ENCODE measurements around the gene SPSB1.
A peak's percentile ranks its signal among the peaks of the same experiment; 100 is the strongest.
"Not testable (repeated sequence)": the region's sequence is repeated elsewhere in the genome, so short reads cannot be mapped to it uniquely, and the experiment has no call there.

SPSB1 gene

DNA sequence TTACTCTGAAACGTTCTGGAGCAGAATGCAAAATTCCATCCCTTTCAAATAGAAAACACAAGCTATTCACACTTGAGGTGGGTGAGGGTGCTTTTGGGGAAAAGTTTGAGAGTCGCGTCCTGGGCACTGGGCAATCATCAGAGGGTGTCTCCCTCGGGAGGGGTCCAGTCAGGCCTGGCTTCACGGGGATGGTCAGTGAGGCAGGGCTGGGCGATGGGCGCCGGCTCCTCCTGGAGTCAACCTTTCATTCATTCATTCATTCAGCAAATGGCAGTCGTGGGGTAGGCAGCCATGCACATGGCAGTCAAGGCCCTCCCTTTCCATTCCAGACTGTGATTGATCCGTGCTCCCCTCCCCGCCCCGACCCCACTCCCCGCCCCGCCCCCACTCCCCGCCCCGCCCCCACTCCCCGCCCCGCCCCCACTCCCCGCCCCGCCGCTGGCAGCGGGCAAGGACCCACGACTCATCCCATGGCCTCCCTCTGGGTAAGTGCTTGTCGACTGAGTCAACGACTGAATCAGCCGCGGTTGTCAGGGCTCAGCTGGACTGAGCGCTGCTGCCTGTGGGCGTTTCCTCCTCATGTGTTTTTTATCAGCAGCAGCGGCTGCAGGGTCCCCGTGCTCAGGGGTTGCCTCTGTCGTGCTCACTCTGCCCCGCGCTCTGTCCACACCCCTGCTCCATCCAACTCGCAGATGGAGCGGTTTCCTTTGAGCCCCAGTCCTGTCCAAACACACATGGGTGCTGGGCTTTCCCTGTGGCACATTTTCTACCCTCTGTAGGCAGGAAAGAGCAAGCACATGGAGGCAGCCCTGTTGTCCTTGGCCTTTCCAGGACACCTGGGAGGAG, 12.5 kb upstream of the SPSB1 start:
- no peak for FAIRE-seq

DNA sequence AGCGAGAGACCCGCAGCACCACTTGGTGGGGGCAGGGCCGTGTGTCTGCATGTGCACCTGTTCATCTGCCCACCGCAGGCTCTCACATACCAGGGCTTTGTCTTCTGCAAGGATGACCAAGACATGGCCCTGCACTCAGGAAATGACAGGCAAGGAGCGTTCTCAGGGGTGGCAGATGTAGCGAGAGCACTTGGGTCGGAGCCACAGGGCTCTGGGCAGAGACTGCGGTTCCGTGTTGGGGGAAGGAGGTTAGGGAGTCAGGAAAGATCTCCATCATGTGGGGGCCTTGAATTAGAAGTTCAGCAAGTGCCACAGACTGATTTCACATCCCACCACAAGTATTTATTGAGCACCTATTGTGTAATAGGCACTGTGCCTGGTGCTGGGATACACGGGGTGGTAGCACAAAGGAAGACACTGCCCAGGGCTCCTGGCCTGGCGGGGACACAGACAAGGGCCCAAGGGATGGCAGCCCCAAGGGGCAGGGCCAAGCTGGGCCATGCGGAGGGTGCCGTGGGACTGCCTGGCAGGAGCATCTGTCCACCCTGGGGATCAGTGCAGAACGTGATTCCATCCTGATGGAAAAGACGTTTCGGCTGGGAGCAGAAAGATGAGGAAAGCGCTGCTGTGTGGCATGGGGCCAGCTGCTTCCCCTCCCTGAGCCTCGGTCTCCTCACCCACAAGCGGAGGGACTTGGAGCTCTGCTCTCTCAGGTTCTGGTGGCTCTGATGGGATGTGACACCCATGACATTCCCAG, 11.4 kb upstream of the SPSB1 start:
- no peak for FAIRE-seq

DNA sequence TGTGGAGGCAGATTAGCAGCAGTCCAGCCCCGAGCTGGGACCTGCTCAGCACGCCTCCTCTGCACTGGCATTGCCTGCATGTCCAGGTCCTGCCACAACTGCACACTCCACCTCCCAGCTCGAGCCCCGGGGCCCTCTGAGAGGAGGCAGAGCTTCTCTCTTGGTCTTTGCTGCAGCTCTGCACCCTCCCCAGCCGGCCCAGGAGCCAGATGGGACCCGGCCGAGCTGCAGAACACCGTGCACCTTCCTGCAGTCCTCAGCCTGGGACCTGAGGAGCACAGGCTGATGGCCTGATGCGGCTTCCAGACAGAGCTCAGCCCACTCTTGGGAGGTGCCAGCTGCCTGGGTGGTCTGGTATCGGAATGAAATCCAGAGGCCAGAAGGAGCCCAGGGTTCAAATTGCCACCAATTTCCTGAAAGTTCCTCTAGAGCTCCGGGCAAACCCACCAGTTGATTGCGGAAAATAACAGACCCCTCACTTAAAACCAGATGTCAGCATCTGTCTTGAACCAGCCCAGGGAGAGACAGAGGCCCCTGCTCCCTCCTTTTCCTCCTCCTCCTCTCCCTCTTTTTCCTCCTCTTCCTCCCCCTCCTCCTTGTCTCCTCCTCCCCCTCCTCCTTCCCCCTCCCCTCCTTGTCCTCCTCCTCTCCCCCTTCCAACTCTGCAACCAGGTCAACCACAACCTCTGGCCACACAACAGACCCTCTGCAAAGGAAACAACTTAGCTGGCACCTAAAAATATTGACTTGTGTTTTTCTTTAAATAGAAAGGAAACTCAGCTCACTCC, 10.6 kb upstream of the SPSB1 start:
- no peak for FAIRE-seq

DNA sequence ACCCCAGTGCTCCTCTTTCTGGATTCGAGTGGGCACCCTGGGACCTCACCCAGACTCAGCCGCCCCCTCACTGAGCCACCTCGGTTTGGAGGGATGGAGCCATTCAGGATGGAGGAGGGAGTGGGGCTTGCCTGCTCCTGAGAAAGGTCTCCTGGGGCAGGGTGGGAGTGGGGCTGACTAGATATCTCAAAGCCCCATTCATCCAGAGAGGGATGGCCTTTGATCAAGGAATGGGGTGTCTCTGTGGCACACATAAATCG, 10.1 kb upstream of the SPSB1 start:
- no peak for FAIRE-seq

DNA sequence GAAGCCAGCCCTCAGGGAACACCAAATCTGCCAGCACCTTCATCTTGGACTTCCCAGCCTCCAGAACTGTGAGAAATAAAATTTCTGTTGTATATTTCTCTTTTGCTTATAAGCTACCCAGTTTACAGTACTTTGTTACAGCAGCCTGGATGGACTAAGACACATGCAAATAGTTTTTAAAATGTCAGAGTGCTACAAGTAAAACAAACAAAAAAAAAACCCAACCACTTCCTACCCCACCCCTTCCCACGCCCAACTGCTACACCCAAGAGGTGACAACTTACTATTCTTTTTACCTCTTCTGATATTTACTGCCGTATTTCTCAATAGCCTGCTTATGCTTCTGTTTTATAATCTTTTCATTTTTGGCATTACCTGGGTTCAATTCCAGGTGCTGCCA, 8.6 kb upstream of the SPSB1 start:
- no peak for FAIRE-seq

DNA sequence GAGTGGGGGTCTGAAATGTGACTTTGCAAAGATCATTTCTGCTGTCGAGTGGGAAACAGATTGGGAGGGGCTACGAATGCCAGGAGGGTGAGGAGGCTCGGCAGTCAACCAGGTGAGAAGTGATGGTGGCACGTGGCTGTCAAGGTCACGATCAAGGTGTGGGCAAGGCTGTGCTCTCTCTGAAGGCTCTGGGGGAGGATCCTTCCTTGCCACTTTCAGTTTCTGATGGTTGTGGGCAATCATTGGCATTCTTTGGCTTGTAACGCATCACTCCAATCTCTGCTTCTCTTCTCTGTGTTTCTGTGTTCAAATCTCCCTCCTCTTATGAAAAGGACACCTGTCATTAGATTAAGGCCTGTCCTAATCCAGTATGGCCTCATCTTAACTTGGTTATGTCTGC, 6.1 kb upstream of the SPSB1 start:
- FAIRE-seq = no peak

DNA sequence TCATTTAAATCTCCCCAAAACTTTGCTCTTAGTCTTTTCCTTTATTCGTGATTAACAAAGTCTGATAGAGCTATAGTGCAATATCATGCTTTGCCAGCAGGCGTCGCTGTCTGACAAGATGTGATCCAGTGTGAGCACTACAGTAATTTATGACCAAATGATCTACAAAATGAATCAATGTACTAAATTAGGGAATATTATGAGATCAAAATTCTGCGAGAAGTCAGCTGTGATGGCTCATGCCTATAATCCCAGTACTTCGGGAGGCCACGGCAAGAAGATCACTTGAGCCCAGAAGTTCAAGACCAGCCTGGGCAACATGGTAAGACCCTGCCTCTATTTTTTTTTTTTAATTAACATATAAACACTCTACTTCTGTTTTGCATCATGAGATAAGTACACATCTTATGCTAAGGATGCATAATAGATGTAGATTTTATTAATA, 3.6 kb upstream of the SPSB1 start:
- peak; percentile 71 for FAIRE-seq

DNA sequence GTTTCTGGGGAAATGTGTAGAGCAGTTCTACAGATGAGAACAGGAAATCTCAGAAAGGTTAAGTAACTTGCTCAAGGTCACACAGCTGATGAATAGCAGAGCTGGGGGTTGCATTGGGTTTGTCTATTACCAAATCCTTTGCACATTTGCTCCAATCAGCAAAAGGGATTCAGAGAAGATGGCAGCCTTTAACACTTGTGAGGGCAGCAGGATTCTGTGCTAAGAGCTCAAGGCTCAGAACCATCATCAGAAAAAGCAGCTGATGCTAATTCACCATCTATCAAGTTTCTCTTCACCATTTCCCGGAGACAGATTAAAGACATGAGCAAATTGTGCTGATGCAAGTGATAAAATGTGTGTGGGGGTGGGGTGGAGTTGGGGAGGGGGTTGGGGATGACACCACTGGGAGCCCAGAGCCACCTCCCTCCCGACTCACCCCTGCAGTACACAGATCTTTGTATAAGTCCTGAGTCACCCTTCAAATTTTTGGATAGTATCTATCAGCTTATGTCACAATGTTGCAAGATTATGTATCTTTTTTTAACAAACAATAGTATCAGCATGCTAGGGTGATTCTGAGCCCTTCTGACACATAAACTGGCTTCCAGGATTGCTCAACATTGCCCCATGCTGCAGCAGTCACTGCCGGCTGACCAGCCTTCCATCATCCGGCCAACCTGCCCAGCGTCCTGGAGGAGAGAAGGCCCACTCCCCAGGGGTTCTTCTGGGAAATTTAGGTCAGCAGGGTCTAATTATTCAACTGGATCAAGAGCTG, 2.8 kb upstream of the SPSB1 start:
- FAIRE-seq = no peak

DNA sequence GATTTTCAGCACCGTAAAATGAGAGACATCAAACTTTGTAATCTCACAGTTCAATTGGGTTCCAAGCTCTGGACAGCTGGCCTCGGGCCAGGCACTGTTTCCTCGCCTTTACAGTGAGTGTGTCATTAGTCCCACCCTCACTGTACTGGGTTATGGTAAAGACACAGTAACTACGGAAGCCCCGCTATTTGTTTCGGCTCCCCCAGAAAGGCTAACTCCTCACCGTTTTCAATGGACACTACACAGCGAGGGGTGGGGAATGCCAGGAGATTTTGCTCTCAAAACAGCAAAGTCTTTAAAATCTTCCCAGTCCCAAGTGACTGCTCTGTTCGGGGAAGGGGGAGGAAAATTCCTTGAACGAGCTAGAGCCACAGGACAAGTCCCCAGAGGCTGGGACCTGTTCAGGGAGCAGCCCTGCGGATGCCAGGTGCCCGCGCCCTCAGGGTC, 757 bp upstream of the SPSB1 start:
- FAIRE-seq = no peak

DNA sequence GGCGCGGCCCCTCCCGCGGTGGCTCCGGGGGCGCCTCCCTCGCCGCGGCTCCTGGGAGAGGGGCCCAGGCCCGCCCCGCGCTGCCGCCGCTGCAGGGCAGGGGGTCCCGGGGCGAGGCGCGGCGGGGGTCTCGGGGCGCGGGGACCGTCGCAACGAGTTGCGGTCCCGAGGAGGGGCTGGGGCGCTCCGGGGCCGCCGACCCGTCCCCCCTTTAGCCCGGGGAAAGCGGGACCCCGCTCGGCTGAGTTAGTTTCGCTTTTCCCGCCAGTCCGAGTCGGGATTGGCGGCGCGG, 493 bp downstream of the SPSB1 start:
- FAIRE-seq = no peak

DNA sequence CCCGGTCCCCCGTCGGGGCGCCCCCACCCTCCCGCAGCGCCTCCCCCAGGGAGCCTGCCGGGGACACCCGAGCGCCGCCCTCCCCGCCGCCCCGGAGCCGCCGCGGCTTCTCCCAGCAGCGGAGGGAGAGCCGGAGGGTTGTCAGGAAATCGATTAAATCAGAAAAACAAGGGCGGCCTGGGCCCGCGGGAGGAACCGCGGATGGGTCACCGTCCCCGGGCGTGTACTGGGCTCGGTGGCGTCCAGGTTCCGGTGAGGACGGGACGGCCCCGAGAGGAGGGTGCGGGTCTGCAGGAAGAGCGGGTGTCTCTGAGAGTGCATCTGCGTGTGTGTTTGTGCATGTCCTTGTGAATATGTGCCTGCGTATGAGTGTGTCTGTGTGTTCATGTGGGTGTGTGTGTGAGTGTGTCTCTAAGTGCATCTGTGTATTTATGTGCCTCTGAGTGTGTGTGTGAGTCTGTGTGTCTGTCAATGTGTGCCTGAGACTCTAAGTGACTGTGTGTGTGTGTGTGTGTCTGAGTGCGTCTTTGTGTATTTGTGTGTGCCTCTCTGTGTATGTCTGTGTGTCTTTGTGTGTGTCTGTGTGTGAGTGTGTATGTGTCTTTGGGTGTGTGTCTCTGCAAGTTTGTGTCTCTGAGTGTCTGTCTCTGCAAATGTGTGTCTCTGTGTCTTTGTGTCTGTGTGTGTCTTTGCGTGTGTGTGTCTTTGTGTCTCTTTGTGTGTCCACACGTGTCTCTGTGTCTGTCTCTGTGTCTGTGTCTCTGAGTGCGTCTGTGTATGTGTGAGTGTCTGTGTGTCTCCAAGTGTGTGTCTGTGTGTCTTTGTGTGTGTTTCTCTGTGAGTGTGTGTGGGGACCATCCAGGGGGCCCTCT, 1.1 kb downstream of the SPSB1 start:
- no peak for FAIRE-seq

DNA sequence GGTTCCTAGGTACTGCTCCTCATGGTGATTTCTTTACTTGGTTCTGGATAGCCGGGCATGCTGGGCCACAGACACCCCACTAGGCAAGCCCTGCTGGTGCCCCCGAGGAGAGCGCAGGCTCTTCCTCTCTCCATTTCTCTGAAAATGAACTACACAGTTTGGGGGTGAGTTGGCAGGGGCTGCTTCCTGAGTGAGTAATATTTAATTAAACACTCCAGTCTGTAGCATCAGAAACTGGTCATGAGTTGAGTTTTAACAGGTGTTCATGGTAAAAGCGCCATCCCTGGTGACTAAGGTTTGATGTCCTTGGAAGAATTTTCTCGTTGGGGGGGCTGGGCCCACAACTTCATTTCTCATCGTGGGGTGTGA, 1.7 kb downstream of the SPSB1 start:
- FAIRE-seq = no peak

DNA sequence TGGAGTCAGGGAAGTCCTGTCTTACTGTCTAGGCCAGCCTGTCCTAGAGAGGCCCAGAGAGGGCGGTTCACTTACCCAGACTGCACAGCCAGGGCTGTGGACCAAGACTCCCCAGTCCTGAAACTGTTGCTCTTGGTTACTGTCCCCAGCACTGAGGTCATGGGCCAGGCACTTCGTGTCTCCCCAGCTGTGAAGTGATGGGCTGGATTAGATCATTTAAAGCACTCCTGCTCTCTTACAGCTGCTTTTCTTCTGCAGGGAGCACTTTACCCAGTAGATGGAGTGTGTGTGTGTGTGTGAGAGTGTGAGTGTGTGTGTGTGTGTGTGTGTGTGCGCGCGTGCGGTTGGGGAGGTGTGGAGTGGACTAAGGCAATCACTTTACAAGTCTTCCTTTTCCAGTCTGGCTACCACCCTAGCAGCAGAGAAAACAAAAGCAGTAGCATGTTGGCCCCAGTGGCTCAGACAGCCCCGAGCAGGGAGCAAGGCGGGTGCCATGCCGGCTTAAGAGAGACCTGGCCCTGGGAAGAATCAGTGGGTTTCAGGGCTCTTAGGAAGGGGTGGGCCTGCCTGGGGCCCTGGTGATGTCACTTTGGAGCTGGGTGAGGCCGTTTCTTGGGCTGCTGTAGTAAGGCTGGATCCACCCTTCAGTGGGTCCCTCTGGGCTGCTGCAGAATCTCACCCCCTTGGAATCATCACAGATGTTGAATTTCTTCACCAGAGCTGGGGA, 2.4 kb downstream of the SPSB1 start:
- no peak for FAIRE-seq

DNA sequence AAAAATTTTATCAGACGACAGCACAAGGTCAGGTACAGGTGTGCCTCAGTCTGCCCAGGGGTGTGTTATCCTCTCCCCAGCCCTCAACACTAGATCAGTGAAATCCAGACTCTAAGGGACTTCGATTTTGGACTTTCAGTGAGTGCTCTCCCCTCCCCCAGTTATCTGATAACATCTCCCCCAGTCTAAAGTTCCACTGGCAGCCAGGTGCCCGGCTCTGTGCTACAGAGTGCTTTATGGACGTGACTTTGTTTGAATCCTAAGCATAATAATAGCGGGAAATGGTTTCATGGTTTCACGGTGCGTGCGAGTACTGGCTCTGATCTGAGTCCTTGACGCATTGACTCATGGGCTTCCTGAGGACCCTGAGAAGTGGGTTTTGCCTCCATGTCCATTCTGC, 3.2 kb downstream of the SPSB1 start:
- FAIRE-seq = no peak

DNA sequence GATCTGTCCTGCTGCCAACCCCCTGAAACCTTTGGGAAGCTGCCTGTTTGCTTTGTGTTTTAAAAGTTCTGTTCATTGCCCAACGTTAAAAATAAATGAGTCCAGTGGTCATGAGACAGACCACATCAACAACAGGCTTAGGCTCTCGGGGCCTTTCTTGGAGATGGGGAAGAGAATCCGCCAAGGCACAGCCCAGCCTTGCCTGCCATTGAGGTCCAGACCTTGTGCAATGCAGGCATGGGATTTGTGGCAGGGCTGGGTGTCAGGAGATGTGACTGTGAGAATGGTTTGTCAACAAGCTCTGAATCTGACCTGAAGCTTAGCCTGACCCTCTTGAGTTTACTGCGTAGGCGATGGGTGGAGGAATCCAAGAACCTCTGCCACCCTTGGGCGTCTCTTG, 4.2 kb downstream of the SPSB1 start:
- no peak for FAIRE-seq

DNA sequence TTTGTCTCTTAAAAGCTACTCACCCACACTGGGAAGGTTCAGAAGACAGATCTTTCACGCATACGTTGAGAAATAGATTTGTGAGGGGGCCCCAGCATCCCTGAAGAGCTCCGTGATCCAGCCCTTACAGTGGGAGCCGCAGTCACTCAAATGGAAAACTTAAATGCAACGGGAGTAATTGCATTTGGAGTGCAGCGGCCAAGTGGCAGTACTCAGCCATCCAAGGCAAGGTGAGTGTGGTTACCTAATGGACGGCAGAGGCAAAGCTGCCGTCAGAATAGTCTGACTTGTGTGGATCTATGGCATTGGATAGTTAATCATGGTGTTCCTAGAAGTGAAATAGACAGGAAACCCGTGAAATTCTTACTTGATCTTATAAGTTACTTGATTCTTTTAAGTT, 5.1 kb downstream of the SPSB1 start:
- FAIRE-seq = no peak

DNA sequence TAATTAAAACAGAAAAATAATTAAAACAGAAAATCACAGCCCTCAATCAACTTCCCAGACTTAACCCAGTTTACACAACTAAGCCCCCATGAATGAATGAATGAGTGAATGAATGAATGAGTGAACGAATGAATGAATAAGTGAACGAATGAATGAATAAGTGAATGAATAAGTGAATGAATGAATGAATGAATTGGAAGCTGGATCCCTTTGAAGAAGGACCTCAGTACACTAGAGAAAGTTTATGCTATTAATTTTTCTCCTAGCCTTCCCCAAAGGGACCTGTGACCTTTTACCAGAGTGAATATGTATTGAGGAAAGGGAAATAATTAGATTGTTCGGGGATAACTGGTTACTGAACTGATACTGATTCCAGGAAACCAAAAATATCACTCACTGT, 5.6 kb downstream of the SPSB1 start:
- FAIRE-seq = no peak

DNA sequence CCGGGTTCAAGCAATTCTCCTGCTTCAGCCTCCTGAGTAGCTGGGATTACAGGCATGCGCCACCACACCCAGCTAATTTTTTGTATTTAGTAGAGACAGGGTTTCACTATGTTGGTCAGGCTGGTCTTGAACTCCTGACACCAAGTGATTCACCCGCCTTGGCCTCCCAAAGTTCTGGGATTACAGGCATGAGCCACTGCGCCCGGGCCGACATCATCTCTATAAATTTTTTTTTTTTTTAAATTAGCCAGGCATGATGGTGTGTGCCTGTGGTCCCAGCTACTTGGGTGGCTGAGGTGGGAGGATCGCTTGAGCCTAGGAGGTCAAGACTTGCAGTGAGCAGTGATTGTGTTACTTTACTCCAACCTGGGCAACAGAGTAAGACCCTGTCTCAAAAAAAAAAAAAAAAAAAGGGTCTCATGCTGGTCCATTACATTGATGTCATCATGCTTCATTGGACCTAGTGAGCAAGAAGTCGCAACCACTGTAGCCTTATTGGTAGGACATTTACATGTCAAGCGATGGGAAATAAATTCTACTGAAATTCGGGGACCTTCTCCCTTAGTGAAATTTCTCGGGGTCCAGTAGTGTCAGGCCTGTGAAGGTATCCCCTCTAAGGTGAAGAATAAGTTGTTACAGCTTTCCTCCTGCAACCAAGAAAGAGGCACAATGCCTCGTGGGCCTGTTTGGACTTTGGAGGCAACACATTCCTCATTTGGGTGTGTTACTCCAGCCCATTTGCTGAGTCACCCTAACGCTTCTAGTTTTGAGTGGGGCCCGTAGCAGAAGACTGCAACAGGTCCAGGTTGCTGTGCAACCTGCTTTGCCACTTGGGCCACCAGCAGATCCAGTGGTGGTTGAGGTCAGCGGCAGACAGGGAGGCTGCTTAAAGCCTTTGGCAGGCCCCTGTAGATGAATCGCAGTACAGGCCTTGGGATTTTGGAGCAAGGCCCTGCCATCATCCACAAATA, 7.2 kb downstream of the SPSB1 start:
- not testable (repeated sequence) for FAIRE-seq

DNA sequence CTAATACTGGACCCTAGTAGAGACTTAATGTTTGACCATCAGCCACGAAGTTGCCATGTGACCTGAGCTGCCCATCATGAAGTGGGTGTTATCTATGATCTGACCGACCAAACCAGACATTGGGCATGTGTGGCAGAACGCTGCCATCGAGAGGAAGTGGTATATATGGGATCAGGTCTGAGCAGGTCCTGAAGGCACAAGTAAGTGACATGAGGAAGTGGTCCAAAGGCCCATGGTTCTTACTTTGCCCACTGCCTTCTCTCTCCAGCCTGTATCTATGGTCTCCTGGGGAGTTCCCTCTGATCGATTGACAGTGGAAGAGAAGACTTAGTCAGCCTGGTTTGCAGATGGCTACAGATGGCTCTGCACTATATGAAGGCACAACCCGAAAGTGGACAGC, 7.9 kb downstream of the SPSB1 start:
- no peak for FAIRE-seq
